DOHH2 (cell line): ENCODE data around the gene CCDC197.

Experiments
- H3F3A ChIP-seq: fragments of 200-600 bp; sonication (generic), shearing (Covaris generic); 2 replicates; pipeline ENCODE4 v1.6.0; 2016; ENCODE audit warnings: antibody characterized with exemption, mild to moderate bottlenecking; ENCODE audit not compliant: control insufficient read depth, insufficient read depth
- H3K27ac ChIP-seq: fragments of 200-600 bp; sonication (generic); 2 replicates; pipeline ENCODE4 v1.5.1; 2014; ENCODE audit warnings: low read depth, mild to moderate bottlenecking, low read length, moderate library complexity
- H3K27me3 ChIP-seq: fragments of 200-600 bp; sonication (generic); 2 replicates; pipeline ENCODE4 v1.6.1; 2014; ENCODE audit warnings: mild to moderate bottlenecking, low read length, mixed read lengths; ENCODE audit not compliant: control insufficient read depth
- H3K36me3 ChIP-seq: fragments of 200-600 bp; sonication (generic); 2 replicates; pipeline ENCODE4 v1.6.1; 2014; ENCODE audit warnings: mild to moderate bottlenecking, low read length, moderate library complexity, mixed read lengths; ENCODE audit not compliant: control insufficient read depth
- H3K4me1 ChIP-seq: fragments of 200-600 bp; sonication (generic); 2 replicates; pipeline ENCODE4 v1.6.1; 2014; ENCODE audit warnings: mild to moderate bottlenecking, low read length, mixed read lengths; ENCODE audit not compliant: control insufficient read depth
- H3K4me2 ChIP-seq: fragments of 200-600 bp; sonication (generic); 2 replicates; pipeline ENCODE4 v1.6.0; 2014; ENCODE audit warnings: mild to moderate bottlenecking, low read length, moderate library complexity
- H3K4me3 ChIP-seq: fragments of 200-600 bp; sonication (generic); 2 replicates; pipeline ENCODE4 v1.5.1; 2014; ENCODE audit warnings: mild to moderate bottlenecking, low read length, mixed read lengths
- H3K79me2 ChIP-seq: fragments of 200-600 bp; sonication (generic); 2 replicates; pipeline ENCODE4 v1.6.1; 2014; ENCODE audit warnings: mild to moderate bottlenecking, low read length, mixed read lengths; ENCODE audit not compliant: control insufficient read depth
- H3K9me2 ChIP-seq: fragments of 200-600 bp; sonication (generic); replicated peaks from 2 replicates; pipeline ENCODE4 v1.6.1; 2014; ENCODE audit warnings: mild to moderate bottlenecking, low read length, mixed read lengths; ENCODE audit not compliant: control insufficient read depth
- H3K9me3 ChIP-seq: fragments of 200-600 bp; sonication (generic); 2 replicates; pipeline ENCODE4 v1.6.1; 2014; ENCODE audit warnings: antibody characterized with exemption, low read length, mixed read lengths; ENCODE audit not compliant: control insufficient read depth, insufficient read depth
- H4K20me1 ChIP-seq: fragments of 200-600 bp; sonication (generic); 2 replicates; pipeline ENCODE4 v1.6.0; 2014; ENCODE audit warnings: low read depth, mild to moderate bottlenecking, antibody characterized with exemption, low read length, moderate library complexity; ENCODE audit not compliant: control insufficient read depth, insufficient read depth
- EZH2phosphoT487 ChIP-seq: fragments of 200-600 bp; sonication (generic); IDR thresholded peaks from 2 replicates; pipeline ENCODE4 v1.6.1; 2017; ENCODE audit warnings: borderline replicate concordance, mild to moderate bottlenecking, antibody characterized with exemption, low read length, moderate library complexity, mixed read lengths
- TF ChIP-seq, protein P1 (sequence below): fragments of 200-600 bp; sonication (generic); IDR thresholded peaks from one replicate; pipeline ENCODE4 v1.5.1; 2014; ENCODE audit warnings: antibody characterized with exemption, mild to moderate bottlenecking, low read depth, low read length; ENCODE audit not compliant: poor library complexity, severe bottlenecking

Gene CCDC197

DNA sequence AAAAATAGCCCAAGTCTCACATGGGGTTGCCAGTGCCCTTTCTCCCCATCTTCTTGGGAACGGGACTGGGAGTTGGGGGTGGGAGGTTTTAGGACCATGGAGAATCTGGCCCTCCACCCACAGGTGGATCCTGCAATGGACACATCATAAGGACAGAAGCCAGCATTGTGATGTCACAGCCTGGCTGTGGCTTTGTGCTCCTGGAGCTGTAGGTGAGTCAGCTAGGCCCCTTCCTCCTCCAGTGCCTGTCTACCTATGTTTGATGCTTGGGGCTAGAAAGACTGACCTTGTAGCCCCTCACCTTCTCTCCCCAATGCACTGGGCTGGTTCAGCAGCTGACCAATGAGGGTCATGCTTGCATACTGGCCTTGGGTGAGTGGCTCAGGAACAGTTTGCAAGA, at the start of gene CCDC197:
Gene CCDC197 (plus strand): TSS at position 220 of the 400 bp plus-strand sequence. CDS start 831 bp downstream, outside the sequence.
- no peaks in the 10 kb centered on the region for H3K9me3 ChIP-seq
- peaks cover 8% of the 10 kb centered on the region for H3K4me1 ChIP-seq
- no peaks in the 10 kb centered on the region for H3K36me3 ChIP-seq
- H3K4me2 ChIP-seq: no peak within 1 kb of the TSS
- H3K27me3 ChIP-seq: 0 out of 2 replicates have a peak, but pooled peaks cover 3% of the 10 kb centered on the region
- no peaks in the 10 kb centered on the region for H3K9me2 ChIP-seq
- no peak within 1 kb of the TSS for H3K27ac ChIP-seq
- TF ChIP-seq, protein P1, sequence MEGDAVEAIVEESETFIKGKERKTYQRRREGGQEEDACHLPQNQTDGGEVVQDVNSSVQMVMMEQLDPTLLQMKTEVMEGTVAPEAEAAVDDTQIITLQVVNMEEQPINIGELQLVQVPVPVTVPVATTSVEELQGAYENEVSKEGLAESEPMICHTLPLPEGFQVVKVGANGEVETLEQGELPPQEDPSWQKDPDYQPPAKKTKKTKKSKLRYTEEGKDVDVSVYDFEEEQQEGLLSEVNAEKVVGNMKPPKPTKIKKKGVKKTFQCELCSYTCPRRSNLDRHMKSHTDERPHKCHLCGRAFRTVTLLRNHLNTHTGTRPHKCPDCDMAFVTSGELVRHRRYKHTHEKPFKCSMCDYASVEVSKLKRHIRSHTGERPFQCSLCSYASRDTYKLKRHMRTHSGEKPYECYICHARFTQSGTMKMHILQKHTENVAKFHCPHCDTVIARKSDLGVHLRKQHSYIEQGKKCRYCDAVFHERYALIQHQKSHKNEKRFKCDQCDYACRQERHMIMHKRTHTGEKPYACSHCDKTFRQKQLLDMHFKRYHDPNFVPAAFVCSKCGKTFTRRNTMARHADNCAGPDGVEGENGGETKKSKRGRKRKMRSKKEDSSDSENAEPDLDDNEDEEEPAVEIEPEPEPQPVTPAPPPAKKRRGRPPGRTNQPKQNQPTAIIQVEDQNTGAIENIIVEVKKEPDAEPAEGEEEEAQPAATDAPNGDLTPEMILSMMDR: no peak
- no peak for TF ChIP-seq EZH2phosphoT487
- H3K79me2 ChIP-seq: no peaks in the 10 kb centered on the region
- H3K4me3 ChIP-seq: no peak within 1 kb of the TSS
- H4K20me1 ChIP-seq: no peaks in the 10 kb centered on the region
- no peaks in the 10 kb centered on the region for H3F3A ChIP-seq

DNA sequence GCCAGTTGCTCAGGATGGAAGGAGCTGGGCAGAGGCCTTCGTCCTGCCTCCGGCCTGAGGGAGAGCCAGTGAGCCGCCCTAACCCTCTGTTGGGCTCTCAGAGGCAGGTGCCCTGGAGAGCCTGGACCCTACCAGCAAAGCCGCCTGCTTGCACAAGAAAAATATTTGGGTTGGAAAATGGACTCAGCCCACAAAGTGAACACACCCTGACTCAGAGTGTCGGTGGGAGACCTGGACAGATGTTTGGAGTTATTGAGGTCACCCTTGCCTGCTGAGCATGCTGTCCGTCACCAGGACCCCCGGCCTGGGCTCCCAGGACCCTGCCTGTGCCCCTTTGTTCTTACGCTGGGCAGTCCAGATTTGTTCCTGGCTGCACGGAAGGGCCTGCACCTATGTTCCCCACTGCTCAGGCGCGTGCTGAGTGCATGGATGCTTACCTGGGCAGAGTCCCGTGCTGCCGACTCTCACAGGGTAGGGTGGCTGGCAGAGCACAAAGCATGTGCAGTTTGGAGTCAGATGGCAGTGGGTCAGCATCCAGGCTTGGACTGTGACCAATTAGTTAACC, 47.5 kb upstream of the CCDC197 start:
- H3K79me2 ChIP-seq: no peaks in the 10 kb centered on the region
- H3K36me3 ChIP-seq: peaks cover 12% of the 10 kb centered on the region
- H3K9me2 ChIP-seq: no peaks in the 10 kb centered on the region
- no peaks in the 10 kb centered on the region for H3K9me3 ChIP-seq
- H3K27ac ChIP-seq: no peak overlapping the region
- H3K4me1 ChIP-seq: peaks cover 20% of the 10 kb centered on the region
- no peaks in the 10 kb centered on the region for H4K20me1 ChIP-seq
- no peak overlapping the region for H3K4me2 ChIP-seq
- H3F3A ChIP-seq: no peaks in the 10 kb centered on the region
- H3K4me3 ChIP-seq: no peak overlapping the region
- H3K27me3 ChIP-seq: no peaks in the 10 kb centered on the region
- TF ChIP-seq EZH2phosphoT487: no peak
- TF ChIP-seq, protein P1: no peak

DNA sequence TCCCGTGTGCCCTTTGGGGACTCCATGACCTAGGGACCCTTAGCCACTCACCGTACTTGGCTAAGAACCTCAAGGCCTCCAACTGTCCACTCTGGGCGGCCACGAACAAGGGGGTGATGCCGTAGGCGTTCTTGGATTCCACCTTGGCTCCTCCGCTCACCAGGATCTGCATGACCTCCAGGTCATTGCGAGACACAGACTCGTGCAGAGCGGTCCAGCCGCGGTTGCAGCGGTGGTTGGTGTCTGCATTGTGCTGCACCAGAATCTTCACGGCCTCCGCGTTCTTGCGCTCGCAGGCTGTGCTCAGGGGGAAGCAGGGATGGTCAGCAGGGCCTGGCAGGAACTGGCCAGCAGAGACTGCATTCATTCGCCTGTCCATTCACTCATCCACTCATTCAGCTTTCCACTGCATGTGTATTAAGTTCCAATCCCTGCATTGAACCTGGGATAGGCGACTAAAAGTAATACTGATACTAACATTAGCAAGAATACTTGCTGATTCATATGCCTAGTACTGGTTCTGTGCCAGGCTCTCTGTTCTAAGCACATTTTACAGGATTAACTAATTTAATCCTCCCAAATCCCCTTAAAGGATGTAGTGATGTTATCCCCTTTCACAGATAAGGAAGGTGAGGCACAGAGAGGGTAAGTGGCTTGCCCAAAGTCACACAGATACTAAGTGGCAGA, 46.0 kb upstream of the CCDC197 start:
- no peaks in the 10 kb centered on the region for H3K9me3 ChIP-seq
- no peaks in the 10 kb centered on the region for H3K9me2 ChIP-seq
- peaks cover 12% of the 10 kb centered on the region for H3K36me3 ChIP-seq
- H3K27ac ChIP-seq: no peak overlapping the region
- H3K4me2 ChIP-seq: no peak overlapping the region
- H3K79me2 ChIP-seq: 0 out of 2 replicates have a peak, but pooled peaks cover under 1% of the 10 kb centered on the region
- no peaks in the 10 kb centered on the region for H4K20me1 ChIP-seq
- H3F3A ChIP-seq: no peaks in the 10 kb centered on the region
- H3K27me3 ChIP-seq: no peaks in the 10 kb centered on the region
- TF ChIP-seq, protein P1: no peak
- no peak for TF ChIP-seq EZH2phosphoT487
- H3K4me1 ChIP-seq: peaks cover 34% of the 10 kb centered on the region
- H3K4me3 ChIP-seq: no peak overlapping the region
